GM18909 (cell line): ENCODE data around the gene CA10.

Experiments used
- ATAC-seq: cut with Tn5 transposase; IDR thresholded peaks from one replicate; pipeline ENCODE4 v1.9.1; 2021; ENCODE audit warnings: mild to moderate bottlenecking; ENCODE audit not compliant: unreplicated experiment, poor library complexity

Gene CA10

GRCh38 chr17:51668155-51668962, 490.2 kb downstream of the CA10 start:
- no peak for ATAC-seq

GRCh38 chr17:51667706-51668083, 490.8 kb downstream of the CA10 start:
- ATAC-seq = no peak

GRCh38 chr17:51666971-51667705, 491.4 kb downstream of the CA10 start:
- no peak for ATAC-seq

- ATAC-seq = no peak
Observed at GRCh38 chr17:51662204-51663056, 496.1 kb downstream of the CA10 start.

- no peak for ATAC-seq
Observed at GRCh38 chr17:51661403-51661802, 497.1 kb downstream of the CA10 start.

GRCh38 chr17:51660266-51660665, 498.2 kb downstream of the CA10 start:
- ATAC-seq = no peak

GRCh38 chr17:51657224-51657623, 501.3 kb downstream of the CA10 start:
- no peak for ATAC-seq

GRCh38 chr17:51653878-51654277, 504.6 kb downstream of the CA10 start:
- ATAC-seq = no peak

- no peak for ATAC-seq
Observed at GRCh38 chr17:51652529-51652928, 506.0 kb downstream of the CA10 start.

- ATAC-seq = no peak
Observed at GRCh38 chr17:51651513-51652298, 506.8 kb downstream of the CA10 start.

- ATAC-seq = no peak
Observed at GRCh38 chr17:51650772-51651171, 507.7 kb downstream of the CA10 start.

- ATAC-seq = no peak
Observed at GRCh38 chr17:51650202-51650601, 508.3 kb downstream of the CA10 start.

GRCh38 chr17:51647826-51648225, 510.7 kb downstream of the CA10 start:
- no peak for ATAC-seq

GRCh38 chr17:51647067-51647466, 511.4 kb downstream of the CA10 start:
- no peak for ATAC-seq

GRCh38 chr17:51646539-51646938, 512.0 kb downstream of the CA10 start:
- ATAC-seq = no peak

GRCh38 chr17:51645056-51645455, 513.5 kb downstream of the CA10 start:
- no peak for ATAC-seq

GRCh38 chr17:51643702-51644490, 514.6 kb downstream of the CA10 start:
- ATAC-seq = no peak

- ATAC-seq = no peak
Observed at GRCh38 chr17:51642029-51642428, 516.5 kb downstream of the CA10 start.

- ATAC-seq = no peak
Observed at GRCh38 chr17:51640108-51640622, 518.3 kb downstream of the CA10 start.
